Sciatic nerve (tissue), 2 donors: ENCODE data around the gene TST. TPM values are rescaled to one million over a fixed set of nuclear protein-coding genes. Genes with fewer than 3 reads are reported as not detected.

Experiments
- ATAC-seq: fragments of 200-7000 bp; cut with Tn5 transposase; one replicate; pipeline ENCODE4 v1.9.1; 2020; ENCODE audit warnings: mild to moderate bottlenecking, moderate library complexity
- DNase-seq: peaks from one replicate; pipeline ENCODE4 v3.0.0-alpha.2; 2020; ENCODE audit warnings: low spot score
- intact Hi-C: fragments of 100-400 bp; cut with DNase I; formaldehyde crosslinking; loops from one replicate; pipeline ENCODE4 v1.14.2; 2022
- total RNA-seq: library from RNA; stranded (reverse); fragmentation: NEBNext Ultra II Directional; extraction: Animal tissue kit (Norgen Biotek cat#: 25700); gene quantifications from one replicate; pipeline ENCODE4 v1.2.1, GENCODE V29; 2021
- donor health status: DM: no; HTN: no; CAD: no.
- donor health status: DM: no; HTN: no; CAD: no.

The TST gene
- total RNA-seq, 1 donor from 2014 or later: 20.6 TPM

- ATAC-seq: no peak
- DNase-seq: no peak
- intact Hi-C loops: no loop called here
Observed at GRCh38 chr22:37036655-37037377, 17.6 kb upstream of the TST start.

- DNase-seq: no peak
- no peak for ATAC-seq
- intact Hi-C loops: no loop called here
Observed at GRCh38 chr22:37033605-37034430, 14.6 kb upstream of the TST start.

GRCh38 chr22:37032535-37033460 lies 13.6 kb upstream of the TST start:
- ATAC-seq (peak; percentile 72), DNase-seq (no peak)
- intact Hi-C loops: no loop called here

GRCh38 chr22:37032134-37032534 lies 12.9 kb upstream of the TST start:
- ATAC-seq (no peak), DNase-seq (no peak)
- intact Hi-C loops: no loop called here

GRCh38 chr22:37030560-37031281 lies 11.5 kb upstream of the TST start:
- intact Hi-C loops: no loop called here
- no peak for DNase-seq
- peak; percentile 7 for ATAC-seq

GRCh38 chr22:37028692-37029674 lies 9.7 kb upstream of the TST start:
- ATAC-seq (no peak), DNase-seq (no peak)
- intact Hi-C loops: no loop called here

- no peak for ATAC-seq
- DNase-seq: no peak
- intact Hi-C loops: no loop called here
Observed at GRCh38 chr22:37027556-37027955, 8.3 kb upstream of the TST start.

GRCh38 chr22:37026325-37026724 lies 7.1 kb upstream of the TST start:
- no peak for DNase-seq
- intact Hi-C loops: no loop called here
- ATAC-seq: no peak

- ATAC-seq (no peak), DNase-seq (no peak)
- intact Hi-C loops: no loop called here
Observed at GRCh38 chr22:37025500-37026070, 6.3 kb upstream of the TST start.

GRCh38 chr22:37024339-37025157 lies 5.3 kb upstream of the TST start:
- ATAC-seq (no peak), DNase-seq (no peak)
- intact Hi-C loops: no loop called here

- DNase-seq (no peak), ATAC-seq (no peak)
- intact Hi-C loops: no loop called here
Observed at GRCh38 chr22:37023743-37024338, 4.6 kb upstream of the TST start.

- intact Hi-C loops: no loop called here
- DNase-seq (no peak), ATAC-seq (no peak)
Observed at GRCh38 chr22:37022483-37023337, 3.5 kb upstream of the TST start.

GRCh38 chr22:37021710-37022482 lies 2.6 kb upstream of the TST start:
- peak; percentile 72 for DNase-seq
- no peak for ATAC-seq

GRCh38 chr22:37021041-37021440 lies 1.8 kb upstream of the TST start:
- DNase-seq (no peak), ATAC-seq (no peak)
- intact Hi-C loops: no loop called here

More at GRCh38 chr22:37021710-37022482, 2.6 kb upstream of the TST start:
- intact Hi-C loops: no loop called here

GRCh38 chr22:37020192-37020479 lies 889 bp upstream of the TST start:
- intact Hi-C loops: no loop called here
- DNase-seq: no peak
- ATAC-seq: peak; percentile 64
